Measurements from ENCODE around the gene KIF15.
A peak's percentile ranks its signal among the peaks of the same experiment; 100 is the strongest.
"Not testable (repeated sequence)": the region's sequence is repeated elsewhere in the genome, so short reads cannot be mapped to it uniquely, and the experiment has no call there.

The KIF15 gene

DNA sequence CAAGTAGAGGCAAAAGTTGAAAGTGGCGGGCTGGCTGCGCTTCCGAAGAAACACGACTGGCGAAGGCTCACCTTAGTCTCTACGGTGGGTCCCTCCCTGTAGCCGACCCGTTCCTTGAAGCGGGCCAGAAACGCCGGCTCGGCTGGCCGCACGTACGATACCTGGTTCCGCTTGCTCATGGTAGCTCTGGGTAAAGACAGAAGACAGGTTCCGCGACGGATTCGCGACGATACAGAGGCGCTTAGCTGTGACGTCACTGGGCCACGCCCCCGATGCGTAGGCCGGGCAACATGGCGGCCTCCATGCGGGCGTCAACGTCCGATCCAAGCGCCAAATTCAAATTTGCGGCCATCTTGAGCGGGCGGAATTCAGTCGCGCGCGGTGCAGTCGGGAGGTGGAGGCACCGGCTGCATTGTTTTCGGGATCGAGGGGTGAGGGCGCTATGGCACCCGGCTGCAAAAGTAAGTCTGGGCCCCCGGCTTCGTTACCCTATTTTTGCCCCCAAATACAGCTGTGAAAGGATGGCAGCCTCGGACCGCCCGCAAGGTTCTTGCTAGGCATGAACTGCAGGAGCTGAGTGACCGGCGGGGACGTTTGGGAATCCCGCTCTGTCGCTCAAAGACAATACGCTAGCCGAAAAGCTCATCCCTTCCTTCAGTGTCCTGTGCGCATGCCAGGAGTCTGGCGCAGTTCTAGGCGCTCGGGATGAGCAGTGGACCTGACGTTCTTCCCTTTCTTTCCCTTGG lies at the start of gene KIF15, which contains the start of gene KIAA1143:
Gene KIF15, plus strand, starts transcription at position 371 of the 746 bp plus-strand sequence. Its CDS starts 72 bp downstream, at position 443.
Gene KIAA1143, minus strand, starts transcription at position 196 of the 746 bp plus-strand sequence. Its CDS starts 17 bp downstream, at position 179.
- peak; percentile 96 for DNase-seq (ENCODE audit: low spot score)

DNA sequence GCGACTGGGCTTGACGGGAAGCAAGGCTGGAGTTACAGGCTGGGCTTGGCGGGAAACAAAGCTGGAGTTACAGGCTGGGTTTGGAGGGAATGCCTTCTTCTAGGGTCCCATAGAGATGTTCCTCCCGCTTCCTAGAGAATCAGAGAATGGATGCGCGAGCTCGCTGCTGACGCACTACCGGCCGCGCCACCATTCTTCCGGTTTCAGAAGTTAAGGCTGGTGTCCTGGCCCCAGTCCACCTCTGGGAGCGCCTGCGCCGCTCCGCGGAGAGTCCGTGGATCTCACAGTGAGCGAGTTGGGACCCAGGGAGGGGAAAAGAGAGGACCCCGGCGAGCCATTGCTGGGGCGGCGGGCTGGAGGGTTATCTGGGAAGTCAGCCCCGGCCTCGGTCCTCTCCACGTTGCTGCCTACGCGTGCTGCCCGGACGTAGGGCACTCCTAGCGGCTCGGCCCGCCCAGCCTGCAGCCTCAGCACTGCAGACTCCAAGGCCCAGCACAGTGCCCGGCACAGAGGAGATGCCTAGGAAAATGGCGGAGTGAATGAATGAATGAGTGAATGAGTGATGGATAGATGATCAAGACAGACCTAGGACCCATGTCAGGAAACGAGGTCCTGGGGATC lies 49.0 kb upstream of the KIF15 start, which contains the start of gene ZNF502:
Gene ZNF502, plus strand, starts transcription at position 206 of the 621 bp plus-strand sequence. CDS start 7,602 bp downstream, outside the sequence.
- peak; percentile 82 for DNase-seq (ENCODE audit: low spot score)

- no peak for DNase-seq (ENCODE audit: low spot score)
Observed at GRCh38 chr3:44721231-44722102, 40.1 kb upstream of the KIF15 start.

GRCh38 chr3:44722103-44722401 lies 39.5 kb upstream of the KIF15 start:
- DNase-seq (ENCODE audit: low spot score): no peak

DNA sequence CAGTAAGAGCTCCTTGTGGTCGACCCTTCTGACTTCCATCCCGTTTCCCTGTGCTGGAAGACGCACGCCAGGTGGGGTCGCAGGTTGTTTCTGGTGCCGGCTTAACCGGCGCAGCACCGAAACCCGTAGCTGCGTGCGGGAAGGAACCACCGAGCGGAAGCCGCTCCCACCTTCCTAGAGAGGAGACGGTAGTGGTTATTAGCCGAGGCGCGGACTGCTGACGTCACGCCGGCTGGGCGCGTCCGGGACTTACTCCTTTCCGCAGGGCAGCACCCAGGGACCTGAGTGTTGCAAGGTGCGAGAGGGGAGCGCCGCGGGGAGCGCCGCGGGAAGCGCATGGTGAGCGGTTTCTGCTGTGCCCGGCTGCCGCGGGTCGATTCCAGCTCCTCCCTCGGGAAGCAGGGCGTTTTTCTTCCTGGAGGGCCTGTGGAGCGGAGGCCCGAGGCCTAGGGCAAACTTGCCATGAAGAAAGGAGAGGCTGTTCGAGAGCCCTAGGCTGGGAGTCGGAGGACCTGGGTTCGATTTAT lies 32.1 kb upstream of the KIF15 start, which contains the start of gene ZNF501:
Gene ZNF501, plus strand, starts transcription at position 252 of the 527 bp plus-strand sequence. CDS start 4,787 bp downstream, outside the sequence.
- DNase-seq (ENCODE audit: low spot score): peak; percentile 84

GRCh38 chr3:44734646-44735168 lies 26.9 kb upstream of the KIF15 start:
- no peak for DNase-seq (ENCODE audit: low spot score)

- DNase-seq (ENCODE audit: low spot score): no peak
Observed at GRCh38 chr3:44761101-44761423, 532 bp upstream of the KIF15 start.

DNA sequence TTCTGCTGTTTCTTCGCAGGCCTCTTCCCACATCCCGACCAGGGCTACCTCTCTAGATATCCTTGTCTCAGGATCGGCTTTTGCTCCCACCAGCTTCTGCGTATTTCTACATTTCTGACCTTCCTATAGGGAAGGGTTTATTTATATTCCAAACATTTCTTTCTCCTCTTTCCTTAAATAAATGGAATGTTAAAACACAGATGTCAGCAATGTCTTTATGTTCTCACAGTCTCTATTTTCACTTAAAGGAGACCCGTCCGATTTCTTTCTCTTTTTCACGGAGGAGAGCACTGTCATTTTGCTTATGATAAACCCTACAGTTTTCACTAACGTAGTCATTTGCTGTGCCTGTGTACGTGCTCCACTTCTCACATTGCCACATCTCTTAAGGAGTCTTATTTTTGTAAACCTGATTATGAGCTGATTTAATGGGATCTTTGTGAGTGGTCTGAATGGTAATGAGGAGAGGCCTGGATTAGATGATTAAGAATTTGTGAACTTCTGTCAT lies 630 bp downstream of the KIF15 start:
- peak; percentile 15 for DNase-seq (ENCODE audit: low spot score)

DNA sequence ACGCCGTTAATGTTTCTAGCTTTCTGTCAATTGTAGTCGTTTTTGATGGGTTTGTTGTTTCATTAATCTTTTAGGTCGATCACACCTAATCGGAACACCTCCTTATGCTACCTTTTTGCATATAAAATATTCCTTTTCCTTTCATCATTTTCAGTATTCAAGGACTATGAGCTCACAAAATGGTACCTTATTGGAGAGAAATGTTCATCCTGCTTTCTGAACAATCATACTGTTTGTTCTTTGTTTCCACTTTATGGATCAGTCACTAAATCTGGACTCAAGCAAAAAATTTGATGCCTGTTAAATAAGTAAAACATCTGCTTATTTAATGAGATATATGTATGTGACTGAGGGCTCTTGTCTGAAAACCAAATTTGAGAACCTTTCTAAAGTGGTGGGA lies 1.1 kb downstream of the KIF15 start:
- DNase-seq (ENCODE audit: low spot score): no peak

DNA sequence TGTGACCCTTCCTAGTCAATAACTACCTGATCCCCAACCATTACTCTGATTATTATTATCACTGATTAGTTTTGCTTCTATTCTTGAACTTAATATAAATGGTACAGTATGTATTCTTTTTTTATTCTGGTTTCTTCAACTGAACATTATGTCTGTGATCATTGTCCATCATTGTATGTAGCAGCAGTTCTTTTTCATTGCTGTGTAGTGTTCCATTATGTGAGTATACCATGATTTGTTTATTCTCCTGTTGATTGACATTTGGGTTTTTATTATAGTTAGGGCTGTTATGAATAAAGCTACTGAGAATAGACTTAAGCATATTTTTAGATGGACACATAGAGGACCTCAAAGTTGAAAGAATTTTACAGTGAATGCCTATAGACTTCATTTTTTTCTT lies 2.7 kb downstream of the KIF15 start:
- DNase-seq (ENCODE audit: low spot score): no peak

DNA sequence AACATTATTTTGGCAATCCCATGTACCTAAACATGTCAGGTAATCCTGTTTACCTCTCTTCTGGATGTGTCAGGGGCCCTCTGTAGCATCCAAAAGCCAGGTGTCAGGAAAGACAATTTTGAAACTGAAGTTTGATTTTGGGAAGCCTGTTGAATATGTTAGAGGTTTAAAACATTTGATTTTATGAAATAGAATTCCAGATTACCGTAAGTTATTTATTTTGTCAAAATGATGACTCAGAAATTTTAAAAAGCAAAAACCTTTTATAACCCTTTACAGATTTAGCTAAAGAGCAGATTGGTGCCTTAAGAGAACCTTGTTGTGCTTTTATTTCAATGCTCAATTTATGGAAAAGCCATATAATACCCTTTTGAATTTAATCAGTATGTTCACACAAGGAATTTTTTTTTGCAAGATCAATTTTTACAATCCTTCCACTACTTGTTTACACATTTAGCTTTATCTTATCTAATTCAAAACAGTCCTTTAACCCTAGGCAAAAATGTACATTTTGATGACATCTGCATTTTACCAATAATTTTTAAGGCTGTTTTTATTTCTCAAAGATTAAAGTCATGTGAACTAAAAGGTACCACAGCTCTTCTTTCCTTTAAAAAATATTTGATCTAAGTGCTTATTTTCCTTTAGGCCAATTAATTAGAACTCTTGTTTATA lies 10.0 kb downstream of the KIF15 start:
- no peak for DNase-seq (ENCODE audit: low spot score)

GRCh38 chr3:44772099-44772442 lies 10.5 kb downstream of the KIF15 start:
- DNase-seq (ENCODE audit: low spot score): no peak

- DNase-seq (ENCODE audit: low spot score): no peak
Observed at GRCh38 chr3:44782891-44783290, 21.3 kb downstream of the KIF15 start.

GRCh38 chr3:44795197-44795596 lies 33.6 kb downstream of the KIF15 start:
- no peak for DNase-seq (ENCODE audit: low spot score)

DNA sequence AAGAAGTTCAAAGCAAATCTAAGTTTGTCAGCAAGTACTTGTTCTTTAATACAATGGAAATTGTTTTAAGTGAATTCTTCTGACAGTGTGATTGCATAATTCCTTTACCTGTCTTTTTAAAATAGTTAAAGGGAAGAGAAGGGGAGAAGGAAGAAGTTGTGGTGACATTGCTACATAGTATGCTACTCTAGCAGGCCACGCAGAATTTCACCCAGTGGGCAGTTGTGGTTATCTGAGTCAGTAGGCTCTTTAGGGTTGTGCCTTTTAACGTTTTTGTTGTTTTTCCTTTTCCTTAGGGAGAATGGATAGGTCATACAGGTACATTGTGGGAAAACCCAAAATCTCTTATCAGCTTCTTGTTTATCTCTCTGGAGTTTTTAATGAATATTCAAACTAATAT lies 40.4 kb downstream of the KIF15 start:
- no peak for DNase-seq (ENCODE audit: low spot score)

DNA sequence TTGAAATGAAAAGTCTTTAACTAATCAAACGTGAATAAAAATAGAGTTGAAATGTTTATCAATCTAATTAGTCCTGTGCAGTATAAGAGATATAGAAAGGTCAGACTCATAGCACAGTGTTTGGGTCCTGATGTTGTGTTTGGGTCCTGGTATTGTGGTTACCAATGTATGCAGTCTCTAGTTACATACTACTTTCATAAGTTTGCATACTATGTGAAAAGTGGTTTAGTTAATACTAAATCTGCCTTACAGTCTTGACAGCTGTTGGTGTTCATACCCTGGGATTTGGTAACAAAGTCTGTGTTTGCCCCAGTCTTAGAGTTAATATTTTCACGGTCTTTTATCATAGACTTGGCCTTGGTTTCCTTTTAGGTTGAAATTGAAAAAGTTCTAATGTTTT lies 41.7 kb downstream of the KIF15 start:
- no peak for DNase-seq (ENCODE audit: low spot score)

GRCh38 chr3:44805960-44806359 lies 44.4 kb downstream of the KIF15 start:
- DNase-seq (ENCODE audit: low spot score): no peak

- no peak for DNase-seq (ENCODE audit: low spot score)
Observed at GRCh38 chr3:44814751-44815150, 53.2 kb downstream of the KIF15 start.

DNA sequence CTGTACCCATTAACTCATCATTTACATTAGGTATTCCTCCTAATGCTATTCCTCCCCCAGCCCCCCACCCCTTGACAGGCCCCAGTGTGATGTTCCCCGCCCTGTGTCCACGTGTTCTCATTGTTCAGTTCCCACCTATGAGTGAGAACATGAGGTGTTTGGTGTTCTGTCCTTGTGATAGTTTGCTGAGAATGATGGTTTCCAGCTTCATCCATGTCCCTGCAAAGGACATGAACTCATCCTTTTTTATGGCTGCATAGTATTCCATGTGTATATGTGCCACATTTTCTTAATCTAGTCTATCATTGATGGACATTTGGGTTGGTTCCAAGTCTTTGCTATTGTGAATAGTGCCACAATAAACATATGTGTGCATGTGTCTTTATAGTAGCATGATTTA lies 54.7 kb downstream of the KIF15 start:
- DNase-seq (ENCODE audit: low spot score): not testable (repeated sequence)

- not testable (repeated sequence) for DNase-seq (ENCODE audit: low spot score)
Observed at GRCh38 chr3:44821206-44821605, 59.6 kb downstream of the KIF15 start.

DNA sequence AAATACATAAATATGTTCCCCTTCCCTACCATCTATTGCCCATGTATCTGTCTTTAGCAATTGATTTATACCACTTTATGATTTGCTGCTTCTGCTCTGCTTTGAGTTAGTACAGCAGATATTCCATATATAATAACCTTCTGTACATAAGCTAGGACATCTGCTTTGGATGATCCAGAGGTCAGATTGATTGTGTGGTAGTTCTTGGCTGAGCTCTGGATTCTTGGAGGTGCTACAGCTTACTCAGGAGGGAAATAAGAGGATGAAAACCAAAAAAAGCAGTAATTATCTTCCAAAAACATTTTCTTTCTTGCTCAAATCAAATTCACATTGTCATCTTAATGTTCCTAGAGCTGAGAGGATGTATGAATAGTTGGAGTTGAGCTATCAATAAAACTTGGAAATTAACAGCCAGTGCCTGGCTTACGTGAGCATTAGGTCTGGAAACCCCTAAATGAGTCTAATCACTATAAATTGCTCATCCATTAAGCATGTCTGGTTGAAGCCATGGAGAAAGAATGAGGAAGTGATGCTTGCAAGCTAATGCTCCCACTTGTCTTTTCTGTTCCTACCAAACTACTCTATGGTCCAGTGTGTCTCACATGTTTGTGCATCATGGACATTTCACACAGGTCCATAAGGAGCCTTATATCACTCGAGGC lies 63.8 kb downstream of the KIF15 start:
- DNase-seq (ENCODE audit: low spot score): peak; percentile 94

Measured in kidney tubule cell (primary cell).